ELF-1 (cell line): ENCODE measurements around the gene DOCK10.

ENCODE experiments used
- DNase-seq: peaks from one replicate; pipeline ENCODE4 v3.0.0-alpha.2; 2016; ENCODE audit warnings: low read depth, low spot score

DOCK10 gene

GRCh38 chr2:224837066-224837465 is 205.2 kb downstream of the DOCK10 start:
- DNase-seq, result no peak

GRCh38 chr2:224836263-224836662 is 206.0 kb downstream of the DOCK10 start:
- no peak for DNase-seq

GRCh38 chr2:224835405-224835804 is 206.9 kb downstream of the DOCK10 start:
- DNase-seq, result no peak

GRCh38 chr2:224833986-224834385 is 208.3 kb downstream of the DOCK10 start:
- DNase-seq, result no peak

- no peak for DNase-seq
Observed at GRCh38 chr2:224832207-224832606, 210.1 kb downstream of the DOCK10 start.

- no peak for DNase-seq
Observed at GRCh38 chr2:224831530-224831929, 210.7 kb downstream of the DOCK10 start.

GRCh38 chr2:224820283-224820991 is 221.8 kb downstream of the DOCK10 start:
- DNase-seq, result no peak

- DNase-seq, result no peak
Observed at GRCh38 chr2:224819075-224819474, 223.2 kb downstream of the DOCK10 start.

GRCh38 chr2:224817676-224818075 is 224.6 kb downstream of the DOCK10 start:
- no peak for DNase-seq

- no peak for DNase-seq
Observed at GRCh38 chr2:224816816-224817215, 225.5 kb downstream of the DOCK10 start.

- DNase-seq, result no peak
Observed at GRCh38 chr2:224813578-224813977, 228.7 kb downstream of the DOCK10 start.

- DNase-seq, result no peak
Observed at GRCh38 chr2:224807153-224807964, 234.9 kb downstream of the DOCK10 start.

GRCh38 chr2:224803930-224804329 is 238.3 kb downstream of the DOCK10 start:
- DNase-seq, result no peak

GRCh38 chr2:224802407-224802806 is 239.9 kb downstream of the DOCK10 start:
- no peak for DNase-seq

GRCh38 chr2:224801360-224801759 is 240.9 kb downstream of the DOCK10 start:
- DNase-seq, result no peak

GRCh38 chr2:224799691-224800090 is 242.6 kb downstream of the DOCK10 start:
- no peak for DNase-seq

- no peak for DNase-seq
Observed at GRCh38 chr2:224798180-224798579, 244.1 kb downstream of the DOCK10 start.

GRCh38 chr2:224796695-224797305 is 245.5 kb downstream of the DOCK10 start:
- DNase-seq, result no peak

GRCh38 chr2:224793946-224794345 is 248.3 kb downstream of the DOCK10 start:
- no peak for DNase-seq

GRCh38 chr2:224786848-224787247 is 255.4 kb downstream of the DOCK10 start:
- no peak for DNase-seq

GRCh38 chr2:224781400-224781799 is 260.9 kb downstream of the DOCK10 start:
- DNase-seq, result no peak

- DNase-seq, result no peak
Observed at GRCh38 chr2:224780823-224781222, 261.4 kb downstream of the DOCK10 start.

- no peak for DNase-seq
Observed at GRCh38 chr2:224780106-224780505, 262.2 kb downstream of the DOCK10 start.
